Measurements from ENCODE around the gene HDAC4. TPM values are rescaled to one million over a fixed set of nuclear protein-coding genes. Genes with fewer than 3 reads are reported as not detected.

The HDAC4 gene
- total RNA-seq, 1 experiment from 2014 or later: 32.0 TPM

- Histone ChIP-seq H3K79me2 (ENCODE audit: insufficient read depth, low read length) (peaks cover 2% of the 10 kb centered on the region; the same call in 1 of the 2 replicates), H3K23ac (ENCODE audit: insufficient read length, low read depth, low read length) (no peak overlapping the region), H3K9ac (ENCODE audit: extremely low read depth, insufficient read length, low read length) (no peak overlapping the region), H4K8ac (replicated peaks; ENCODE audit: insufficient read length, low read depth, low read length) (no peak overlapping the region), H3K9me3 (ENCODE audit: control insufficient read depth, low read depth, low read length) (no peaks in the 10 kb centered on the region), H2BK12ac (ENCODE audit: insufficient read length, low read depth, low read length) (no peak overlapping the region), H2BK120ac (ENCODE audit: low read depth, low read length, poor library complexity, severe bottlenecking) (no peak overlapping the region), H2AK5ac (ENCODE audit: insufficient read length, low read length) (no peak overlapping the region), H3K79me1 (ENCODE audit: insufficient read depth, low read depth, low read length, poor library complexity, severe bottlenecking) (no peaks in the 10 kb centered on the region), H2BK15ac (ENCODE audit: low read depth, low read length) (no peak overlapping the region), H2BK5ac (ENCODE audit: insufficient read length, low read length) (no peak overlapping the region), H3K56ac (ENCODE audit: insufficient read length, low read depth, low read length) (no peak overlapping the region), H3K23me2 (ENCODE audit: insufficient read length, low read depth, low read length, poor library complexity, severe bottlenecking) (no peaks in the 10 kb centered on the region), H4K5ac (ENCODE audit: insufficient read length, low read depth, low read length) (no peak overlapping the region), H4K91ac (ENCODE audit: insufficient read length, low read depth, low read length) (no peak overlapping the region), H3K14ac (ENCODE audit: insufficient read depth, low read length) (no peak overlapping the region), H3T11ph (ENCODE audit: low read length) (no peak overlapping the region), H2AFZ (ENCODE audit: low read length) (no peak overlapping the region), H3K18ac (ENCODE audit: insufficient read length, low read depth, low read length) (no peak overlapping the region), H2BK20ac (ENCODE audit: low read depth, low read length, poor library complexity, severe bottlenecking) (no peak overlapping the region), H3K27me3 (ENCODE audit: insufficient read depth, low read length) (no peaks in the 10 kb centered on the region), H3K4me1 (ENCODE audit: insufficient read depth, low read length) (peaks cover 11% of the 10 kb centered on the region; the same call in 1 of the 2 replicates), H3K4ac (ENCODE audit: low read depth, low read length) (no peak overlapping the region), H3K4me2 (ENCODE audit: insufficient read depth, insufficient read length, low read length) (no peak overlapping the region), H4K20me1 (ENCODE audit: control insufficient read depth, insufficient read depth, insufficient read length) (peaks cover 2% of the 10 kb centered on the region), H3K27ac (ENCODE audit: insufficient read length, low read depth, low read length) (no peak overlapping the region)
- TF ChIP-seq CTCF (conservative IDR thresholded peaks at IDR 0.05): no peak
- Mint-ChIP-seq H3K4me1 (peaks cover 61 to 62% of the 10 kb centered on the region in 2 experiments), H3K4me3 (no peak overlapping the region), H3K9me3 (no peaks in the 10 kb centered on the region; a peak in 1 of 5 replicates), H3K36me3 (ENCODE audit: insufficient read depth in 1 of 3, low read depth in 3 of 3) (no peaks in the 10 kb centered on the region), H3K27me3 (ENCODE audit: low read depth) (no peaks in the 10 kb centered on the region), H3K27ac (no peak overlapping the region)
- no peak for DNase-seq
- WGBS (ENCODE audit: extremely low coverage, insufficient read length, low lambda C conversion rate): no CpG with 5 or more reads among the region's 5 CpGs
These were observed 113.4 kb downstream of the HDAC4 start for GRCh38 chr2:239287461-239287860.
